ENCODE results near the gene PHACTR1.

The PHACTR1 gene

DNA sequence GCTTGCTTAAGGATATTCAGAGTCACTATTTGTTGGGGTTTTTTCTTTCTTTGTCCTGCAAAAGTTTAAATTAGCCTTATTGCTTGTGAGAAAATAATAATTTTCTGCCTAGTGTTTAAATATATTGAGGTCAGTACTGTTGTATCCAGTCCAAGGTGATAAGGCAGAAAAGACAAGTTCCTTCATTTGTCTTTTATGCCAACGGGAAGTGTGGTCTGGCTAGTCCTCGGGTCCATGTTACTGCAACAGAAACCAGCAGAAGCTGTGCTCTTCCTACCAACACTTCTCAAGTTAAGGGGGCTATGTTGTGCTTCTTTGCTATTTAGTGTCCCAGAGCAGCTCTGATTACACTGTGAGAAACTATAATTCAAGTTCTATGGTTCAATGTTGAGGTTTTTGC lies 310.6 kb downstream of the PHACTR1 start:
- Histone ChIP-seq H3K79me2 (ENCODE audit: insufficient read depth, low read length) (no peaks in the 10 kb centered on the region), H3K27ac (ENCODE audit: low read depth, low read length, poor library complexity, severe bottlenecking) (no peak overlapping the region), H3F3A (ENCODE audit: insufficient read depth, low read length) (no peaks in the 10 kb centered on the region), H3K27me3 (ENCODE audit: insufficient read depth, low read length) (no peaks in the 10 kb centered on the region), H3K4me2 (ENCODE audit: low read length) (no peak overlapping the region), H3K9me3 (ENCODE audit: low read length) (no peaks in the 10 kb centered on the region), H4K20me1 (ENCODE audit: insufficient read depth, low read length) (no peaks in the 10 kb centered on the region), H3K9ac (ENCODE audit: low read length) (no peak overlapping the region), H3K4me1 (ENCODE audit: insufficient read depth, low read length, severe bottlenecking) (no peaks in the 10 kb centered on the region), H3K4me3 (ENCODE audit: low read depth, low read length, poor library complexity, severe bottlenecking) (no peak overlapping the region), H2AFZ (ENCODE audit: low read length) (no peak overlapping the region), H3K9me2 (ENCODE audit: low read depth, low read length) (no peaks in the 10 kb centered on the region), H3K36me3 (ENCODE audit: insufficient read depth, low read length) (no peaks in the 10 kb centered on the region)
- TF ChIP-seq, protein P1, sequence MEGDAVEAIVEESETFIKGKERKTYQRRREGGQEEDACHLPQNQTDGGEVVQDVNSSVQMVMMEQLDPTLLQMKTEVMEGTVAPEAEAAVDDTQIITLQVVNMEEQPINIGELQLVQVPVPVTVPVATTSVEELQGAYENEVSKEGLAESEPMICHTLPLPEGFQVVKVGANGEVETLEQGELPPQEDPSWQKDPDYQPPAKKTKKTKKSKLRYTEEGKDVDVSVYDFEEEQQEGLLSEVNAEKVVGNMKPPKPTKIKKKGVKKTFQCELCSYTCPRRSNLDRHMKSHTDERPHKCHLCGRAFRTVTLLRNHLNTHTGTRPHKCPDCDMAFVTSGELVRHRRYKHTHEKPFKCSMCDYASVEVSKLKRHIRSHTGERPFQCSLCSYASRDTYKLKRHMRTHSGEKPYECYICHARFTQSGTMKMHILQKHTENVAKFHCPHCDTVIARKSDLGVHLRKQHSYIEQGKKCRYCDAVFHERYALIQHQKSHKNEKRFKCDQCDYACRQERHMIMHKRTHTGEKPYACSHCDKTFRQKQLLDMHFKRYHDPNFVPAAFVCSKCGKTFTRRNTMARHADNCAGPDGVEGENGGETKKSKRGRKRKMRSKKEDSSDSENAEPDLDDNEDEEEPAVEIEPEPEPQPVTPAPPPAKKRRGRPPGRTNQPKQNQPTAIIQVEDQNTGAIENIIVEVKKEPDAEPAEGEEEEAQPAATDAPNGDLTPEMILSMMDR (IDR thresholded peaks at IDR 0.05; ENCODE audit: low read length): no peak
- no peak for TF ChIP-seq EZH2 (IDR thresholded peaks at IDR 0.05; ENCODE audit: borderline replicate concordance, low read length)

DNA sequence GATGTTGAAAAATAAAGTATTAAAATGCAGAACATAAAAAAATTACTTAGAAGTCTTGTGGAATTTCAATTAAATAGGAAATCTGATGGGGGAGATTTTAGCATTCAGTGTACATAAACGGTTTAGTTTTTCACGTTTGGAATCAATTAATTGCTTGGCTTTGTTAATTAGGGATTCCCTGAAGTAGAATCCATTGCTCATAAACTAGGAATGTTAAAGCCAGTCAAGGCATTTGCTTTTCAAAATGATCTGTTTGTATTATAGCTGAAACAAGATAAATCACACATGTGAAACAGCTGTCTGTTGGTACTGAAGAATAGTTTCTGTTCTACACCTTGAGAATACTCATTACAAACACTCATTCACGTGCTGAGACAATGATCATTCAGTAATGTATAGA lies 313.8 kb downstream of the PHACTR1 start:
- H2AFZ ChIP-seq (ENCODE audit: low read length): no peak overlapping the region
- no peaks in the 10 kb centered on the region for H4K20me1 ChIP-seq (ENCODE audit: insufficient read depth, low read length)
- H3K4me1 ChIP-seq (ENCODE audit: insufficient read depth, low read length, severe bottlenecking): no peaks in the 10 kb centered on the region
- H3K4me3 ChIP-seq (ENCODE audit: low read depth, low read length, poor library complexity, severe bottlenecking): no peak overlapping the region
- no peaks in the 10 kb centered on the region for H3K9me3 ChIP-seq (ENCODE audit: low read length)
- H3K4me2 ChIP-seq (ENCODE audit: low read length): no peak overlapping the region
- no peak for TF ChIP-seq EZH2 (IDR thresholded peaks at IDR 0.05; ENCODE audit: borderline replicate concordance, low read length)
- no peaks in the 10 kb centered on the region for H3K9me2 ChIP-seq (ENCODE audit: low read depth, low read length)
- no peaks in the 10 kb centered on the region for H3K27me3 ChIP-seq (ENCODE audit: insufficient read depth, low read length)
- H3K79me2 ChIP-seq (ENCODE audit: insufficient read depth, low read length): no peaks in the 10 kb centered on the region
- H3K27ac ChIP-seq (ENCODE audit: low read depth, low read length, poor library complexity, severe bottlenecking): no peak overlapping the region
- H3K9ac ChIP-seq (ENCODE audit: low read length): no peak overlapping the region
- H3F3A ChIP-seq (ENCODE audit: insufficient read depth, low read length): no peaks in the 10 kb centered on the region
- no peaks in the 10 kb centered on the region for H3K36me3 ChIP-seq (ENCODE audit: insufficient read depth, low read length)

DNA sequence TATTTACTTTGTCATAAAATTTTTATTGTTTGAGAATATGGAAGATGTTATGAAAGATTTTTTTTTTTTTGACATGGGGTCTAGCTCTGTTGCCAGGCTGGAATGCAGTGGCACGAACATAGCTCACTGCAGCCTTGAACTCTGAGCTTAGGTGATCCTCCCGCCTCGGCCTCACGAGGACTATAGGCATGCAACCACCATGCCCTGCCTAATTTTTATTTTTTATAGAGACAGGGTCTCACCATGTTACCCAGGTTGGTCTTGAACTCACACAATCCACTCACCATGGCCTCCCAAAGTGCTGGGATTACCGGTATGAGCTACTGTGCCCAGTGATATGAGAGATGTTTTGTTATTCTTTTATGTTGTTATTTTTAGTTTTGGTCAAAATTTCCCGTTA lies 316.0 kb downstream of the PHACTR1 start:
- Histone ChIP-seq H2AFZ (ENCODE audit: low read length) (no peak overlapping the region), H4K20me1 (ENCODE audit: insufficient read depth, low read length) (no peaks in the 10 kb centered on the region), H3K79me2 (ENCODE audit: insufficient read depth, low read length) (no peaks in the 10 kb centered on the region), H3K4me3 (ENCODE audit: low read depth, low read length, poor library complexity, severe bottlenecking) (no peak overlapping the region), H3K9me3 (ENCODE audit: low read length) (no peaks in the 10 kb centered on the region), H3K4me2 (ENCODE audit: low read length) (no peak overlapping the region), H3K27ac (ENCODE audit: low read depth, low read length, poor library complexity, severe bottlenecking) (no peak overlapping the region), H3K27me3 (ENCODE audit: insufficient read depth, low read length) (no peaks in the 10 kb centered on the region), H3K36me3 (ENCODE audit: insufficient read depth, low read length) (no peaks in the 10 kb centered on the region), H3K9me2 (ENCODE audit: low read depth, low read length) (no peaks in the 10 kb centered on the region), H3K9ac (ENCODE audit: low read length) (no peak overlapping the region), H3F3A (ENCODE audit: insufficient read depth, low read length) (no peaks in the 10 kb centered on the region), H3K4me1 (ENCODE audit: insufficient read depth, low read length, severe bottlenecking) (no peaks in the 10 kb centered on the region)
- TF ChIP-seq, protein P1 (IDR thresholded peaks at IDR 0.05; ENCODE audit: low read length): no peak
- no peak for TF ChIP-seq EZH2 (IDR thresholded peaks at IDR 0.05; ENCODE audit: borderline replicate concordance, low read length)

DNA sequence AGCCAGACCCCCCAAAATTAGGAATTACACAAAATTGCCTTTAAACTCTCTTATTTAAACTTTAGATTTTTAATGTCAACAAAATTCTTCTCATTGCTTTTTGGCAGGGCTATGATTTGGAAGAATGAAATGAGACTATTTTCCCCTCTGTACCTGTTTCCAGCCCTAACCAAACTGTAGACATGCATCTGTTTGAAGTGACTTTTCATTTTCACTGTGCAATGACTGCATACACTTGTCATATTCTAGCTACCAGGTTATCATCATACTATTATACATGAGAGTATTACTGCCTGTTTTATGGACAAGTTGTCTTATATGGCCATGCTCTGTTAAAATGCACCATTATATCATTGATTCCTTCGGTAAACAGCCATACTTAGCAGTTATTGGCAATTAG lies 316.6 kb downstream of the PHACTR1 start:
- H3K9me3 ChIP-seq (ENCODE audit: low read length): no peaks in the 10 kb centered on the region
- no peaks in the 10 kb centered on the region for H3F3A ChIP-seq (ENCODE audit: insufficient read depth, low read length)
- no peaks in the 10 kb centered on the region for H3K79me2 ChIP-seq (ENCODE audit: insufficient read depth, low read length)
- no peaks in the 10 kb centered on the region for H3K9me2 ChIP-seq (ENCODE audit: low read depth, low read length)
- no peak overlapping the region for H3K4me2 ChIP-seq (ENCODE audit: low read length)
- H3K27ac ChIP-seq (ENCODE audit: low read depth, low read length, poor library complexity, severe bottlenecking): no peak overlapping the region
- no peak overlapping the region for H2AFZ ChIP-seq (ENCODE audit: low read length)
- H3K4me1 ChIP-seq (ENCODE audit: insufficient read depth, low read length, severe bottlenecking): no peaks in the 10 kb centered on the region
- no peaks in the 10 kb centered on the region for H4K20me1 ChIP-seq (ENCODE audit: insufficient read depth, low read length)
- H3K4me3 ChIP-seq (ENCODE audit: low read depth, low read length, poor library complexity, severe bottlenecking): no peak overlapping the region
- no peak overlapping the region for H3K9ac ChIP-seq (ENCODE audit: low read length)
- TF ChIP-seq, protein P1 (IDR thresholded peaks at IDR 0.05; ENCODE audit: low read length): no peak
- TF ChIP-seq EZH2 (IDR thresholded peaks at IDR 0.05; ENCODE audit: borderline replicate concordance, low read length): no peak
- no peaks in the 10 kb centered on the region for H3K27me3 ChIP-seq (ENCODE audit: insufficient read depth, low read length)
- no peaks in the 10 kb centered on the region for H3K36me3 ChIP-seq (ENCODE audit: insufficient read depth, low read length)

Data from OCI-LY1 (cell line).